Measurements from ENCODE around the gene PANK3. TPM values are rescaled to one million over a fixed set of nuclear protein-coding genes. Genes with fewer than 3 reads are reported as not detected.
"Not testable (repeated sequence)": the region's sequence is repeated elsewhere in the genome, so short reads cannot be mapped to it uniquely, and the experiment has no call there.

Gene PANK3
- total RNA-seq, 1 experiment from 2014 or later, result 78.3 TPM

GRCh38 chr5:168553377-168554130, 25.6 kb downstream of the PANK3 start:
- Histone ChIP-seq H3K9me2 (replicated peaks; ENCODE audit: insufficient read depth, low read length) (no peaks in the 10 kb centered on the region), H3K4me2 (ENCODE audit: low read depth, low read length, poor library complexity, severe bottlenecking) (no peak overlapping the region), H3K36me3 (ENCODE audit: insufficient read depth, low read length) (peaks cover 66% of the 10 kb centered on the region), H3K4me1 (ENCODE audit: low read length) (no peaks in the 10 kb centered on the region), H3K4me3 (ENCODE audit: low read length) (no peak overlapping the region), H3K9ac (ENCODE audit: low read length) (no peak overlapping the region), H3K27me3 (ENCODE audit: low read length) (no peaks in the 10 kb centered on the region), H4K20me1 (ENCODE audit: insufficient read depth, low read depth, low read length) (peaks cover 8% of the 10 kb centered on the region; the same call in 1 of the 2 replicates), H3K79me2 (ENCODE audit: low read length) (peaks cover 35% of the 10 kb centered on the region), H3K27ac (ENCODE audit: low read length) (no peak overlapping the region), H2AFZ (ENCODE audit: low read length) (no peak overlapping the region), H3K9me3 (ENCODE audit: low read length) (no peaks in the 10 kb centered on the region)
- no peak for DNase-seq

GRCh38 chr5:168552146-168552545, 27.0 kb downstream of the PANK3 start:
- H3K4me3 ChIP-seq (ENCODE audit: low read length), result no peak overlapping the region
- no peak overlapping the region for H2AFZ ChIP-seq (ENCODE audit: low read length)
- no peaks in the 10 kb centered on the region for H3K9me2 ChIP-seq (replicated peaks; ENCODE audit: insufficient read depth, low read length)
- peaks cover 61% of the 10 kb centered on the region for H3K36me3 ChIP-seq (ENCODE audit: insufficient read depth, low read length)
- H4K20me1 ChIP-seq (ENCODE audit: insufficient read depth, low read depth, low read length), result peaks cover 8% of the 10 kb centered on the region; the same call in 1 of the 2 replicates
- DNase-seq, result no peak
- no peak overlapping the region for H3K4me2 ChIP-seq (ENCODE audit: low read depth, low read length, poor library complexity, severe bottlenecking)
- no peaks in the 10 kb centered on the region for H3K9me3 ChIP-seq (ENCODE audit: low read length)
- no peak overlapping the region for H3K27ac ChIP-seq (ENCODE audit: low read length)
- H3K9ac ChIP-seq (ENCODE audit: low read length), result no peak overlapping the region
- no peaks in the 10 kb centered on the region for H3K27me3 ChIP-seq (ENCODE audit: low read length)
- H3K4me1 ChIP-seq (ENCODE audit: low read length), result no peaks in the 10 kb centered on the region
- peaks cover 32% of the 10 kb centered on the region for H3K79me2 ChIP-seq (ENCODE audit: low read length)

GRCh38 chr5:168550656-168551055, 28.5 kb downstream of the PANK3 start:
- H3K4me3 ChIP-seq (ENCODE audit: low read length), result no peak overlapping the region
- no peaks in the 10 kb centered on the region for H3K4me1 ChIP-seq (ENCODE audit: low read length)
- no peak for DNase-seq
- no peak overlapping the region for H3K9ac ChIP-seq (ENCODE audit: low read length)
- H3K79me2 ChIP-seq (ENCODE audit: low read length), result peaks cover 23% of the 10 kb centered on the region
- peaks cover 8% of the 10 kb centered on the region; the same call in 1 of the 2 replicates for H4K20me1 ChIP-seq (ENCODE audit: insufficient read depth, low read depth, low read length)
- H3K9me2 ChIP-seq (replicated peaks; ENCODE audit: insufficient read depth, low read length), result no peaks in the 10 kb centered on the region
- no peak overlapping the region for H3K4me2 ChIP-seq (ENCODE audit: low read depth, low read length, poor library complexity, severe bottlenecking)
- H3K9me3 ChIP-seq (ENCODE audit: low read length), result no peaks in the 10 kb centered on the region
- H2AFZ ChIP-seq (ENCODE audit: low read length), result no peak overlapping the region
- no peak overlapping the region for H3K27ac ChIP-seq (ENCODE audit: low read length)
- no peaks in the 10 kb centered on the region for H3K27me3 ChIP-seq (ENCODE audit: low read length)
- H3K36me3 ChIP-seq (ENCODE audit: insufficient read depth, low read length), result peaks cover 50% of the 10 kb centered on the region

GRCh38 chr5:168549554-168549953, 29.6 kb downstream of the PANK3 start:
- Histone ChIP-seq H3K4me2 (ENCODE audit: low read depth, low read length, poor library complexity, severe bottlenecking) (no peak overlapping the region), H3K27me3 (ENCODE audit: low read length) (no peaks in the 10 kb centered on the region), H2AFZ (ENCODE audit: low read length) (no peak overlapping the region), H3K4me3 (ENCODE audit: low read length) (no peak overlapping the region), H3K4me1 (ENCODE audit: low read length) (no peaks in the 10 kb centered on the region), H3K27ac (ENCODE audit: low read length) (no peak overlapping the region), H3K9me3 (ENCODE audit: low read length) (no peaks in the 10 kb centered on the region), H3K9me2 (replicated peaks; ENCODE audit: insufficient read depth, low read length) (no peaks in the 10 kb centered on the region), H3K79me2 (ENCODE audit: low read length) (peaks cover 19% of the 10 kb centered on the region), H3K36me3 (ENCODE audit: insufficient read depth, low read length) (peaks cover 41% of the 10 kb centered on the region), H3K9ac (ENCODE audit: low read length) (no peak overlapping the region), H4K20me1 (ENCODE audit: insufficient read depth, low read depth, low read length) (peaks cover 8% of the 10 kb centered on the region; the same call in 1 of the 2 replicates)
- DNase-seq, result no peak

GRCh38 chr5:168537176-168537575, 42.0 kb downstream of the PANK3 start:
- Histone ChIP-seq H3K79me2 (ENCODE audit: low read length) (no peaks in the 10 kb centered on the region), H3K36me3 (ENCODE audit: insufficient read depth, low read length) (no peaks in the 10 kb centered on the region), H3K4me1 (ENCODE audit: low read length) (no peaks in the 10 kb centered on the region)

GRCh38 chr5:168534351-168534750, 44.8 kb downstream of the PANK3 start:
- H4K20me1 ChIP-seq (ENCODE audit: insufficient read depth, low read depth, low read length); H3K9ac ChIP-seq (ENCODE audit: low read length); H3K4me3 ChIP-seq (ENCODE audit: low read length); DNase-seq; H3K4me1 ChIP-seq (ENCODE audit: low read length); H3K36me3 ChIP-seq (ENCODE audit: insufficient read depth, low read length); H3K9me3 ChIP-seq (ENCODE audit: low read length); H3K4me2 ChIP-seq (ENCODE audit: low read depth, low read length, poor library complexity, severe bottlenecking); H3K79me2 ChIP-seq (ENCODE audit: low read length); H3K27ac ChIP-seq (ENCODE audit: low read length); H3K9me2 ChIP-seq (replicated peaks; ENCODE audit: insufficient read depth, low read length); H2AFZ ChIP-seq (ENCODE audit: low read length); H3K27me3 ChIP-seq (ENCODE audit: low read length): not testable (repeated sequence)

More at GRCh38 chr5:168537176-168537575, 42.0 kb downstream of the PANK3 start:
- Histone ChIP-seq H3K9me2 (replicated peaks; ENCODE audit: insufficient read depth, low read length) (no peaks in the 10 kb centered on the region), H3K27ac (ENCODE audit: low read length) (no peak overlapping the region), H4K20me1 (ENCODE audit: insufficient read depth, low read depth, low read length) (no peaks in the 10 kb centered on the region), H3K9me3 (ENCODE audit: low read length) (no peaks in the 10 kb centered on the region), H3K4me3 (ENCODE audit: low read length) (no peak overlapping the region), H2AFZ (ENCODE audit: low read length) (no peak overlapping the region), H3K27me3 (ENCODE audit: low read length) (no peaks in the 10 kb centered on the region), H3K4me2 (ENCODE audit: low read depth, low read length, poor library complexity, severe bottlenecking) (no peak overlapping the region), H3K9ac (ENCODE audit: low read length) (no peak overlapping the region)
- DNase-seq, result no peak

- Histone ChIP-seq H3K4me3 (ENCODE audit: low read length) (no peak overlapping the region), H3K27me3 (ENCODE audit: low read length) (no peaks in the 10 kb centered on the region), H3K4me1 (ENCODE audit: low read length) (no peaks in the 10 kb centered on the region), H3K4me2 (ENCODE audit: low read depth, low read length, poor library complexity, severe bottlenecking) (no peak overlapping the region), H4K20me1 (ENCODE audit: insufficient read depth, low read depth, low read length) (no peaks in the 10 kb centered on the region), H3K27ac (ENCODE audit: low read length) (no peak overlapping the region), H2AFZ (ENCODE audit: low read length) (no peak overlapping the region), H3K9me2 (replicated peaks; ENCODE audit: insufficient read depth, low read length) (no peaks in the 10 kb centered on the region), H3K36me3 (ENCODE audit: insufficient read depth, low read length) (no peaks in the 10 kb centered on the region), H3K9me3 (ENCODE audit: low read length) (no peaks in the 10 kb centered on the region), H3K9ac (ENCODE audit: low read length) (no peak overlapping the region), H3K79me2 (ENCODE audit: low read length) (no peaks in the 10 kb centered on the region)
- no peak for DNase-seq
Measured at GRCh38 chr5:168531987-168532864, 46.9 kb downstream of the PANK3 start.

- H3K4me2 ChIP-seq (ENCODE audit: low read depth, low read length, poor library complexity, severe bottlenecking), result no peak overlapping the region
- no peaks in the 10 kb centered on the region for H3K9me2 ChIP-seq (replicated peaks; ENCODE audit: insufficient read depth, low read length)
- H3K9me3 ChIP-seq (ENCODE audit: low read length), result no peaks in the 10 kb centered on the region
- H3K27me3 ChIP-seq (ENCODE audit: low read length), result no peaks in the 10 kb centered on the region
- no peaks in the 10 kb centered on the region for H3K79me2 ChIP-seq (ENCODE audit: low read length)
- no peak overlapping the region for H3K27ac ChIP-seq (ENCODE audit: low read length)
- no peak for DNase-seq
- H3K9ac ChIP-seq (ENCODE audit: low read length), result no peak overlapping the region
- H3K4me1 ChIP-seq (ENCODE audit: low read length), result no peaks in the 10 kb centered on the region
- no peaks in the 10 kb centered on the region for H4K20me1 ChIP-seq (ENCODE audit: insufficient read depth, low read depth, low read length)
- H3K4me3 ChIP-seq (ENCODE audit: low read length), result no peak overlapping the region
- 0 out of 2 replicates have a peak, but pooled peaks cover 3% of the 10 kb centered on the region for H3K36me3 ChIP-seq (ENCODE audit: insufficient read depth, low read length)
- no peak overlapping the region for H2AFZ ChIP-seq (ENCODE audit: low read length)
Measured at GRCh38 chr5:168531191-168531590, 48.0 kb downstream of the PANK3 start.
